Kidney capillary endothelial cell (primary cell): ENCODE data around the gene NTF4.
A peak's percentile ranks its signal among the peaks of the same experiment; 100 is the strongest.
"Not testable (repeated sequence)": the region's sequence is repeated elsewhere in the genome, so short reads cannot be mapped to it uniquely, and the experiment has no call there.

Experiments used
- DNase-seq: peaks from one replicate; pipeline ENCODE4 v3.0.0-alpha.2; 2018; ENCODE audit warnings: low spot score

Gene NTF4

GRCh38 chr19:49056902-49057596 is 7.6 kb downstream of the NTF4 start:
- not testable (repeated sequence) for DNase-seq

GRCh38 chr19:49056101-49056901 is 8.3 kb downstream of the NTF4 start:
- peak; percentile 34 for DNase-seq

GRCh38 chr19:49050376-49051033 is 14.1 kb downstream of the NTF4 start:
- not testable (repeated sequence) for DNase-seq

GRCh38 chr19:49049834-49050233 is 14.8 kb downstream of the NTF4 start:
- not testable (repeated sequence) for DNase-seq

- not testable (repeated sequence) for DNase-seq
Measured at GRCh38 chr19:49049011-49049410, 15.6 kb downstream of the NTF4 start, which contains the start of gene CGB8. CGB8 (minus strand) TSS chr19:49049111; CDS start chr19:49048739, 372 bp downstream.

- not testable (repeated sequence) for DNase-seq
Measured at GRCh38 chr19:49043548-49043947, 21.1 kb downstream of the NTF4 start, which contains the start of gene CGB5. CGB5 (plus strand) TSS chr19:49043848; CDS start chr19:49044210, 362 bp downstream.

GRCh38 chr19:49042666-49043065 is 22.0 kb downstream of the NTF4 start:
- DNase-seq, result not testable (repeated sequence)

- DNase-seq, result no peak
Measured at GRCh38 chr19:49042177-49042576, 22.4 kb downstream of the NTF4 start.

GRCh38 chr19:49039736-49040135 is 24.9 kb downstream of the NTF4 start:
- DNase-seq, result not testable (repeated sequence)

GRCh38 chr19:49038557-49039276 is 25.9 kb downstream of the NTF4 start:
- DNase-seq, result not testable (repeated sequence)

GRCh38 chr19:49038111-49038510 is 26.5 kb downstream of the NTF4 start:
- not testable (repeated sequence) for DNase-seq

GRCh38 chr19:49036815-49037214 is 27.8 kb downstream of the NTF4 start, which contains the start of gene CGB1:
CGB1 (minus strand) TSS chr19:49036895; CDS start chr19:49036711, 184 bp downstream.
- DNase-seq, result not testable (repeated sequence)

GRCh38 chr19:49031642-49032301 is 32.8 kb downstream of the NTF4 start, which contains the start of gene CGB2:
CGB2 (plus strand) TSS chr19:49031890; CDS start chr19:49032096, 206 bp downstream.
- not testable (repeated sequence) for DNase-seq

GRCh38 chr19:49030323-49030722 is 34.3 kb downstream of the NTF4 start:
- DNase-seq, result not testable (repeated sequence)

GRCh38 chr19:49029749-49030148 is 34.9 kb downstream of the NTF4 start:
- not testable (repeated sequence) for DNase-seq

GRCh38 chr19:49028686-49029085 is 35.9 kb downstream of the NTF4 start:
- DNase-seq, result not testable (repeated sequence)

GRCh38 chr19:49025599-49025998 is 39.0 kb downstream of the NTF4 start:
- not testable (repeated sequence) for DNase-seq

- not testable (repeated sequence) for DNase-seq
Measured at GRCh38 chr19:49025088-49025487, 39.5 kb downstream of the NTF4 start.

- not testable (repeated sequence) for DNase-seq
Measured at GRCh38 chr19:49024233-49024632, 40.4 kb downstream of the NTF4 start, which contains the start of gene CGB3. CGB3 (minus strand) TSS chr19:49024333; CDS start chr19:49023971, 362 bp downstream.

GRCh38 chr19:49022116-49022515 is 42.5 kb downstream of the NTF4 start:
- DNase-seq, result no peak
